Right forelimb (tissue), 1 donor: ENCODE data around the gene DMWD.

Experiments
- DNase-seq: peaks from one replicate; pipeline ENCODE4 v3.0.0-alpha.2; 2018

DMWD gene

DNA sequence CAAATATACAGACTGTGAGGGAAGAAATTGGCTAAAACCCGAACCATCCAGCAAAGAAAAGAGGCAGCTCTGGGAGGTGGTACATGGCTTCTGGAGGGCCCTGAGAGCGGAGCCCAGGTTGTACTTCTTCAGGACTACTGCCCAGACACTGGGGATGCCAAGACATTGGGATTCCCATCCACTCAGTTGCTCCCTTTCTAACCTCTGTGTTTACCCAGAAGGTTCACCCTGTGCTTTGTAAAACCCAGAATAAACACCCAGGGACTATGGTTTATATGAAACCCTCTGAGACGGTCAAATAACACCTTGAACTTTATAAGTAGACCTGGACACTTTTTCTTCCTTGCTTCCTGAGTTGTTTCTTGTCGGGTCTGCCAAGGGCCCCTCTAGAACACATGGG is 49.7 kb downstream of the DMWD start:
- DNase-seq: no peak

- no peak for DNase-seq
Observed at GRCh38 chr19:45739498-45740439, 52.9 kb downstream of the DMWD start.

DNA sequence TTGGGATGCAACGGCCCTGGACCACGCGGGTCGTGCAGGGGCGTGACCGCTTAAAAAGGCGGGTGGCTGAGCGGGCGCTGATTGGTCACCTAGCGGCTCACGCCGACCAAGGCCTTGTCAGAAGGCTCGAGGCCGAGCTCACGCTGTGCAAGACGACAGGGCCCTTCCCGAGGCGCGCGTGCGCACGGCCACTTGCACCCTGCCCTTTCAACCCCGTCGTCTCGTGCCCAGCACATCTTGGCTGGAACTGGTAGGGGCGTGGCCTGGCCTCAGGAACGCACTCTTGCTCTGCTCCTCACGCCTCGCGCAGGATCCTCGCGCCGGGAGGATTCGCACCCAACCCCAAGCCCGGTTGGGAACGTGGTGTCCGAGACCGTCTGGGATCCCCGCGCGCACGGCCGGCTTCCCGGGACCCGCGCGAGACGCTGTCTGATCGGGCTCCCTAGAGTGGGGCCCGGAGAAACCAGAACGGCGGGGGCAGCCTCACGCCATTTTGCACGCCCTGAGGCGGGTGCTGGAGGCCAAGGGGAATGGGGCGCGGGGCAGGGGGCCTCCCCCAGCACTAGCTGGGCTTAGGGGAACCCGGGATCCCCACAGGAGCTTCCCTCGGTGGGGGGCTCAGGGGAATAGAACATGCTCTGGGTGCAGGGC is 59.4 kb downstream of the DMWD start, which contains the start of gene MEIOSIN:
Gene MEIOSIN (plus strand): TSS at position 280 of the 651 bp plus-strand sequence. CDS start 1,938 bp downstream, outside the sequence.
- no peak for DNase-seq
